Mesothelial cell of epicardium (in vitro differentiated cells): ENCODE measurements around the gene MAMDC2. TPM values are rescaled to one million over a fixed set of nuclear protein-coding genes. Genes with fewer than 3 reads are reported as not detected.

Source experiments
- DNase-seq, 2 experiments: peaks; one replicate each; pipeline ENCODE4 v3.0.0; 2021; ENCODE audit warnings: low spot score in 2 of 2; ENCODE audit not compliant: unreplicated experiment in 2 of 2
- H3K27ac Mint-ChIP-seq: 2 replicates; pipeline ENCODE4 v1.8.0; 2021; ENCODE audit warnings: mixed read lengths
- H3K27me3 Mint-ChIP-seq: 2 replicates; pipeline ENCODE4 v1.8.0; 2021; ENCODE audit warnings: low read depth, mixed read lengths
- H3K36me3 Mint-ChIP-seq: 2 replicates; pipeline ENCODE4 v1.8.0; 2021; ENCODE audit warnings: mixed read lengths
- H3K4me1 Mint-ChIP-seq: 2 replicates; pipeline ENCODE4 v1.8.0; 2021; ENCODE audit warnings: mixed read lengths
- H3K4me3 Mint-ChIP-seq: 2 replicates; pipeline ENCODE4 v1.8.0; 2021; ENCODE audit warnings: mild to moderate bottlenecking, moderate library complexity, mixed read lengths
- H3K9me3 Mint-ChIP-seq: 2 replicates; pipeline ENCODE4 v1.8.0; 2021; ENCODE audit warnings: mixed read lengths
- total RNA-seq: library from RNA; stranded (reverse); gene quantifications from 3 replicates; pipeline ENCODE4 v1.2.1, GENCODE V29; 2021
- TF ChIP-seq, protein P1 (sequence below): fragments of 200-600 bp; sonication (generic); IDR thresholded peaks from one replicate; pipeline ENCODE4 v1.5.0; 2021; ENCODE audit warnings: antibody characterized with exemption; ENCODE audit not compliant: unreplicated experiment

The MAMDC2 gene
- total RNA-seq, 1 donor from 2014 or later, result 0.49 TPM

DNA sequence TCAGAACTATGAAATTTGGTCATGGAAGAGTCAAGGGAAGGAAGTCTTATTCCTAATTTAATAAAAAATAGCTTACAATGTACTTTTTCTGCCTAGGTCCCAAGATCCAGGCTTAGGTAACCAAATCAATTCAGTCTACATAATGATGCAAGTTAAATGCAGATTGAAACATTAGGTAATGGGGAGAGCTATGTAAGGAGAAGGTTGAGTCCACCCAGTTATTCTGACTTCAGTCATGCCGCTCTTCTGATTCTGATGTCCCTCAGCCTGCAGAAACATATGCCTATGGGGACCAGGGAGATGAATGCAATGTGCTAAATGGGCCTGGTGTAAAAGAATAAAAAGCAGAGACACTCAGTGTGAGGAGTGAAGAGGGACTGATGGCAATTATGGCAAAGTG, 63.9 kb downstream of the MAMDC2 start:
- Mint-ChIP-seq H3K27me3 (peaks cover 1% of the 10 kb centered on the region), H3K4me1 (peaks cover 3% of the 10 kb centered on the region)
- DNase-seq, result no peak

DNA sequence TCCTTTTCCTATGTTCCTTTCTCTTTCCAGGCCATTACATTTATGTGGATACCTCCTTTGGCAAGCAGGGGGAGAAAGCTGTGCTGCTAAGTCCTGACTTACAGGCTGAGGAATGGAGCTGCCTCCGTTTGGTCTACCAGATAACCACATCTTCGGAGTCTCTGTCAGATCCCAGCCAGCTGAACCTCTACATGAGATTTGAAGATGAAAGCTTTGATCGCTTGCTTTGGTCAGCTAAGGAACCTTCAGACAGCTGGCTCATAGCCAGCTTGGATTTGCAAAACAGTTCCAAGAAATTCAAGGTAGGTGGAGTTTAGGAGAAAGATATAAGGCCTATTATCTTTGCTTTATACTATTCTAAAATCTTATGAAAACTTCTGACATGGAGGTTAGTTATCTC, 64.5 kb downstream of the MAMDC2 start:
- Mint-ChIP-seq H3K27ac (no peak overlapping the region), H3K4me1 (no peaks in the 10 kb centered on the region), H3K36me3 (no peaks in the 10 kb centered on the region), H3K27me3 (peaks cover 1% of the 10 kb centered on the region), H3K4me3 (no peak overlapping the region), H3K9me3 (peaks cover 3% of the 10 kb centered on the region)
- DNase-seq, result no peak
- TF ChIP-seq, protein P1, sequence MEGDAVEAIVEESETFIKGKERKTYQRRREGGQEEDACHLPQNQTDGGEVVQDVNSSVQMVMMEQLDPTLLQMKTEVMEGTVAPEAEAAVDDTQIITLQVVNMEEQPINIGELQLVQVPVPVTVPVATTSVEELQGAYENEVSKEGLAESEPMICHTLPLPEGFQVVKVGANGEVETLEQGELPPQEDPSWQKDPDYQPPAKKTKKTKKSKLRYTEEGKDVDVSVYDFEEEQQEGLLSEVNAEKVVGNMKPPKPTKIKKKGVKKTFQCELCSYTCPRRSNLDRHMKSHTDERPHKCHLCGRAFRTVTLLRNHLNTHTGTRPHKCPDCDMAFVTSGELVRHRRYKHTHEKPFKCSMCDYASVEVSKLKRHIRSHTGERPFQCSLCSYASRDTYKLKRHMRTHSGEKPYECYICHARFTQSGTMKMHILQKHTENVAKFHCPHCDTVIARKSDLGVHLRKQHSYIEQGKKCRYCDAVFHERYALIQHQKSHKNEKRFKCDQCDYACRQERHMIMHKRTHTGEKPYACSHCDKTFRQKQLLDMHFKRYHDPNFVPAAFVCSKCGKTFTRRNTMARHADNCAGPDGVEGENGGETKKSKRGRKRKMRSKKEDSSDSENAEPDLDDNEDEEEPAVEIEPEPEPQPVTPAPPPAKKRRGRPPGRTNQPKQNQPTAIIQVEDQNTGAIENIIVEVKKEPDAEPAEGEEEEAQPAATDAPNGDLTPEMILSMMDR, result no peak

More for the DNA sequence above, 63.9 kb downstream of the MAMDC2 start:
- Mint-ChIP-seq H3K4me3 (no peak overlapping the region), H3K36me3 (no peaks in the 10 kb centered on the region), H3K9me3 (peaks cover 3% of the 10 kb centered on the region), H3K27ac (no peak overlapping the region)
- TF ChIP-seq, protein P1, result no peak

DNA sequence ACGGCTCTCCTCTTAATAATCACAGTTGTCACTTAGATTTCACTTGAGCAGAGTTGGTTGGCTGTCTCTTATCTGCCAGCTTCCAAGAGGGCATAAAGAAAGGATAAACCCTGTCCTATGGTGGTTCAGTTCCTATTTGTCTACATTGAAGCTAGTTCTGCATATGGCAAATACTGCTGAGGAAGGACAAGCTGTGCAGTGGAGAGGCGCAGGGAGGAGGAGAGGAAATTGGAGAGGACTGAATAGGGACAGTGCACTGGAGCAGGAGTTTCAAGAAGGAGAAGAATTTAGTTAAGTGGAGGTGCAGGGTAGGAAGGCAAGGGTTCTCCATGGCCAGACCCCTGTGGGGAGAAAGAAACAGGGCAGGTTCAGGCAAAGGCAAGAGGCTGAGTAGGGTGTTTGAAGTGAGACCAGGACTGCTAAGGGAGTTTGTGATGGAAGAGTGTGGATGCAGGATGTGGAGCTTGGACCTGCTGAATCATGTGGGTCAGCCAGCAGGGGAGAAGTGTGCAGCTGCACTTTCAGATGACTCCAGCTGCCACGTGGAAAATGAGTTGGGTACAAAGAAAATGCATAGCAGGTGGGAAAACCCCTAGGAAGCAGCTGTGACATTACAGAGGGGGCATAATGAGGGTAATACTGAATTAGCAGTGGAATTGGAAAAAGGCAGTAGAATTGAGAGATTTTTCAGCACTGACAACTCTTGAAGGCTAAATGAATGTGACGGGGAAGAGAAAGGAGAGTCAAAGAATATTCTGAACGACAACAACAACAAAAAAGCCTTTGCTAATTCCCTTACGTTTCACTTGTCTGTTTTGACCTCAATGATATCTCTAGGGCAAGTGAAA, 66.8 kb downstream of the MAMDC2 start:
- TF ChIP-seq, protein P1, result no peak
- peaks cover 1% of the 10 kb centered on the region for H3K27me3 Mint-ChIP-seq
- H3K9me3 Mint-ChIP-seq, result no peaks in the 10 kb centered on the region
- H3K4me3 Mint-ChIP-seq, result no peak overlapping the region
- peaks cover 5% of the 10 kb centered on the region for H3K4me1 Mint-ChIP-seq
- H3K36me3 Mint-ChIP-seq, result no peaks in the 10 kb centered on the region
- DNase-seq, result no peak
- no peak overlapping the region for H3K27ac Mint-ChIP-seq

DNA sequence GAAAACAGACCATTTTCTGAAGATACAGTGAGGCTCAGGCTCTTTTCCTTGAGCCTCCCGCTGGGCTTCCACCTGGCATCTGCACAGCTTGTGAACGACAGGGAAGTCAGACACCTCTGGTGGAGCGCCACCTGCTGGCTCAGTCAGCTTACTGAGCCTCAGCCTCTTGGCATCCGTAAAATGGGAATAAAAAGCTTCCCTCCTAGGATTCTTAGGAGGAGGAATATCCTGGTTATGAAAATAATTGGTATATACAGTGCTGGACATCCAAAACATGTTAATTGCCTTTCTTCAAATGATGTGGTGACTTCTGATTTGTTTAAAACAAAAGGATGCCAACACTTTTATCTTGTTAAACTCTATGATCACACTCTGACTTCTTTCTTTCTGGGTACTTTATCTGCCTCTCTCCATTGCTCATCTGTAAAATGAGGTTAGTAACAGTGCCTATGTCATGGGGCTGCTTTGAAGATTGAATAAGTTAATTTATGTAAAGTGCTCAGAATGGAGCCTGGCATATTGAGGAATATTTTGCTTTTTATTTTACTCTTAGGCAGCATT, 67.5 kb downstream of the MAMDC2 start:
- Mint-ChIP-seq H3K4me3 (no peak overlapping the region), H3K27me3 (peaks cover 1% of the 10 kb centered on the region), H3K36me3 (no peaks in the 10 kb centered on the region), H3K9me3 (no peaks in the 10 kb centered on the region), H3K27ac (no peak overlapping the region), H3K4me1 (peaks cover 9% of the 10 kb centered on the region)
- DNase-seq, result peak; percentile 31 to 57
- TF ChIP-seq, protein P1, result peak; percentile 63

DNA sequence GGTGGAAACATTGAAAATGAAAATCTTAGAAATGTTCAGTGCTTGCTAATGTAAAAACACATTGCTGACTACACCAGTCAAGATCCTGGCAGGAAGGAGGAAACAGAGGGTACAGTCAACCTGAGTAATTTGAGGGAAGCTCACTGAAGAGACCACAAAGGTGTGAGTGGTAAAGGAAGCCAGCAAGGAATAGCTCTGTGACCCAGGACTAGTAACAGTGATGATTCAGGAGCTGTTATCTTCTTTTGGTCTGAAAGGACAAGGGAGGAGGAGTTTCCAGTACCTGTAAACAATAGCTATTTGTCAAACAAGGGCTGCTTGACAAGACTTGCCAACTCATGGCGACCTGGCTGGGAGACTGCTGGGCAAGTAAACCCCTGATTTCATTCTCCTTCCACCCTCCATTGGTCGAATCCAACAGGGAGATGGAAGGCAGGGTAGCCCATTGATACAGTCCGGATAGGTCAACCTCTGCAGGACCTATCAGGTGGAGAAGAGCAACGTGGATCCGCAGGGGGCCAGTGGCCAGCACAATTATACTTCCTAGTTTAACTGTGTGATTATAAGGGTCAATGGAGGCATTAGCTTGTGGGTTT, 68.1 kb downstream of the MAMDC2 start:
- TF ChIP-seq, protein P1, result no peak
- H3K9me3 Mint-ChIP-seq, result no peaks in the 10 kb centered on the region
- peaks cover 10% of the 10 kb centered on the region for H3K4me1 Mint-ChIP-seq
- no peak for DNase-seq
- no peak overlapping the region for H3K27ac Mint-ChIP-seq
- no peak overlapping the region for H3K4me3 Mint-ChIP-seq
- H3K36me3 Mint-ChIP-seq, result no peaks in the 10 kb centered on the region
- peaks cover under 1% of the 10 kb centered on the region for H3K27me3 Mint-ChIP-seq
